Rectal smooth muscle tissue (tissue), 1 donor: Measurements from ENCODE around the gene VIPR2.

ENCODE experiments used
- H3K27ac ChIP-seq: one replicate; pipeline ENCODE4 v1.7.0; 2013; ENCODE audit warnings: low read depth, low read length, inconsistent platforms
- H3K27me3 ChIP-seq: one replicate; pipeline ENCODE4 v1.7.0; 2013; ENCODE audit warnings: low read length; ENCODE audit not compliant: control insufficient read depth, insufficient read depth
- H3K36me3 ChIP-seq: one replicate; pipeline ENCODE4 v1.7.0; 2013; ENCODE audit warnings: low read length; ENCODE audit not compliant: control insufficient read depth, insufficient read depth
- H3K4me1 ChIP-seq: one replicate; pipeline ENCODE4 v1.7.0; 2013; ENCODE audit warnings: low read length; ENCODE audit not compliant: control insufficient read depth, insufficient read depth
- H3K4me3 ChIP-seq: one replicate; pipeline ENCODE4 v1.7.0; 2013; ENCODE audit warnings: low read length
- H3K9ac ChIP-seq: one replicate; pipeline ENCODE4 v1.7.0; 2013; ENCODE audit warnings: low read length

The VIPR2 gene

GRCh38 chr7:159064816-159065510, 79.7 kb downstream of the VIPR2 start:
- no peak overlapping the region for H3K27ac ChIP-seq

GRCh38 chr7:159064121-159064815, 80.4 kb downstream of the VIPR2 start:
- H3K27ac ChIP-seq, result no peak overlapping the region
- no peak overlapping the region for H3K9ac ChIP-seq
- H3K36me3 ChIP-seq, result no peaks in the 10 kb centered on the region
- H3K4me1 ChIP-seq, result peaks cover 3% of the 10 kb centered on the region
- no peaks in the 10 kb centered on the region for H3K27me3 ChIP-seq
- H3K4me3 ChIP-seq, result no peak overlapping the region

More at GRCh38 chr7:159064816-159065510, 79.7 kb downstream of the VIPR2 start:
- Histone ChIP-seq H3K36me3 (no peaks in the 10 kb centered on the region), H3K27me3 (no peaks in the 10 kb centered on the region), H3K4me3 (no peak overlapping the region), H3K9ac (no peak overlapping the region), H3K4me1 (peaks cover 3% of the 10 kb centered on the region)

- no peaks in the 10 kb centered on the region for H3K4me1 ChIP-seq
- no peaks in the 10 kb centered on the region for H3K36me3 ChIP-seq
- H3K9ac ChIP-seq, result no peak overlapping the region
- no peak overlapping the region for H3K4me3 ChIP-seq
- H3K27me3 ChIP-seq, result no peaks in the 10 kb centered on the region
- no peak overlapping the region for H3K27ac ChIP-seq
These were observed 81.4 kb downstream of the VIPR2 start for GRCh38 chr7:159063046-159063840.

DNA sequence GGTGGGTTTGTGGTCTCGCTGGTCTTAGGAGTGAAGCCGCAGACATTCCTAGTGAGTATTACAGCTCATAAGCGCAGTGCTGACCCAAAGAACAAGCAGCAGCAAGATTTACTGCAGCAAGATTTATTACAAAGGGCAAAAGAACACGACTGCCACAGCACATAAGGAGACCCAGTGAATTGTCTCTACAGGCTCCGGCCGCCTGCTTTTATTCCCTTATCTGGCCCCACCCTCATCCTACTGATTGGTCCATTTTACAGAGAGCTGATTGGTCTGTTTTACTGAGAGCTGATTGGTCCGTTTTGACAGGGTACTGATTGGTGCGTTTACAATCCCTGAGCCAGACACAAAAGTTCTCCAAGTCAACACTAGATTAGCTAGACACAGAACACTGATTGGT, 82.1 kb downstream of the VIPR2 start:
- Histone ChIP-seq H3K4me1 (no peaks in the 10 kb centered on the region), H3K36me3 (no peaks in the 10 kb centered on the region), H3K27me3 (no peaks in the 10 kb centered on the region), H3K27ac (no peak overlapping the region), H3K9ac (no peak overlapping the region), H3K4me3 (no peak overlapping the region)

- Histone ChIP-seq H3K36me3 (no peaks in the 10 kb centered on the region), H3K4me1 (no peaks in the 10 kb centered on the region), H3K9ac (no peak overlapping the region), H3K27me3 (no peaks in the 10 kb centered on the region), H3K4me3 (no peak overlapping the region), H3K27ac (no peak overlapping the region)
These were observed 82.9 kb downstream of the VIPR2 start for GRCh38 chr7:159061674-159062212.

DNA sequence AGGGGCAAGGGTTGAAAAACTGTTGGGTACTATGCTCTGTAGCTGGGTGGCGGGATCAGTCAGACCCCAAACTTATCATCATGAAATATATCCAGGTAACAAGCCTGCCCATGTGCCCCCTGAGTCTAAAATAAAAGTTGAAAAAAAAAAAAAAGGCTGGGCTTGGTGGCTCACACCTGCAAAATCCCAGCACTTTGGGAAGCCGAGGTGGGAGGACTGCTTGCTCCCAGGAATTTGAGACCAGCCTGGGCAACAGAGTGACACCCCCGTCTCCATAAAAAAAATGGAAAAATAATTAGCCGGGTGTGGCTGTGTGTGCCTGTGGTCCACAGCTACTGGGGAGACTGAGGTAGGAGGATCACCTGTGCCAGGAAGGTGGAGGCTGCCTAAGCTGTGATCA, 83.5 kb downstream of the VIPR2 start:
- Histone ChIP-seq H3K4me3 (no peak overlapping the region), H3K27me3 (no peaks in the 10 kb centered on the region), H3K27ac (no peak overlapping the region), H3K9ac (no peak overlapping the region), H3K4me1 (no peaks in the 10 kb centered on the region), H3K36me3 (no peaks in the 10 kb centered on the region)

DNA sequence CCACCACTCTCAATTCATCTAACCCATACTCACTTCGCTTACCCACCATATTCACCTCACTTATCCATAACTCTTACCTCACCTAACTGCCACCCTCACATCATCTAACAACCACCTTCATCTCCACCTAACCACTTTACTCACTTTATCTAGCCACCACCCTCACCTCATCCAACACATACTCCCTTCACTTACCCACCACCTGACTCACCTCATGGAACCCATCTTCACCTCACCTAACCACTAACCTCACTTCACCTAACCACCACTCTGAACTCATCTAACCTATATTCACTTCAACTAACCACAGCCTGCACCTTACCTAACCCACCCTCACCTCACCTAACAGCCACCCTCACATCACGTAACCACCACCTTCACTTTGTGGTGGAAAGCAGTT, 84.2 kb downstream of the VIPR2 start:
- H3K9ac ChIP-seq, result no peak overlapping the region
- no peak overlapping the region for H3K4me3 ChIP-seq
- no peaks in the 10 kb centered on the region for H3K27me3 ChIP-seq
- no peaks in the 10 kb centered on the region for H3K4me1 ChIP-seq
- H3K36me3 ChIP-seq, result no peaks in the 10 kb centered on the region
- no peak overlapping the region for H3K27ac ChIP-seq

DNA sequence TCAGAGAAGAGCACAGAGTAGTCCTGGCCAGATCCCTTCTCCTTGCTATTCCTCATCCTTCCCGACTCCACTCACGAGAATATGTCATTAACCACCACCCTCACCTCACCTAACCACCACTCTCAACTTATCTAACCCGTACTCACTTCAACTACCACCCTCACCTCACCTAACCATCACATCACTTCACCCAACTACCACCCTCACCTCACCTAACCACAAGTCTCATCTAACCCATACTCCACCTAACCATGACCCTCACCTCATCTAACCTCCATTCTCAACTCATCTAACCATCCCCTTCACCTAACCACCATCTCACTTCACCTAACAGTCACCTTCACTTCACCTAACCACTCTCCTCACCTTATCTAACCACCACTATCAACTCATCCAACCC, 85.0 kb downstream of the VIPR2 start:
- H3K27me3 ChIP-seq, result no peaks in the 10 kb centered on the region
- no peak overlapping the region for H3K9ac ChIP-seq
- H3K36me3 ChIP-seq, result no peaks in the 10 kb centered on the region
- no peaks in the 10 kb centered on the region for H3K4me1 ChIP-seq
- H3K4me3 ChIP-seq, result no peak overlapping the region
- H3K27ac ChIP-seq, result no peak overlapping the region

- H3K9ac ChIP-seq, result no peak overlapping the region
- no peaks in the 10 kb centered on the region for H3K4me1 ChIP-seq
- no peaks in the 10 kb centered on the region for H3K36me3 ChIP-seq
- H3K27me3 ChIP-seq, result no peaks in the 10 kb centered on the region
- no peak overlapping the region for H3K27ac ChIP-seq
- no peak overlapping the region for H3K4me3 ChIP-seq
These were observed 87.0 kb downstream of the VIPR2 start for GRCh38 chr7:159057647-159058046.

DNA sequence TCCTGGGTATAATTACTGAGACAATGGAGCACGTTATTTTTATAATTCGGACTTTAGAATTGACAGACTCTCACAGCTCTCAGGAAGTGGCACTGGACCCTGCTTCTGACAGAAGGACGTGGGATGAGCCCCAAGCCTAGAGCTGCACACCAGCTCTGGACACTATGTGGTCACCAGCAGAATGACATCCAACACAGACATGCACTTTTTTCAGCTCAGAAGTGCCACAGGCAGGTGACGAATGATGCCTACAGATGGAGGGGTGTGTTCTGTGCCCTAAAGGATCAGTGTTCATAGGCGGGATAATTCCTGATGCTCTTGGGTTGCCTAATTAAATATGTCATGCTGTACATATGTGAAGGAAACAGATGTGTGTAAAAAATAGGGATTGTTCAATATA, 87.9 kb downstream of the VIPR2 start:
- Histone ChIP-seq H3K27me3 (no peaks in the 10 kb centered on the region), H3K4me3 (no peak overlapping the region), H3K4me1 (no peaks in the 10 kb centered on the region), H3K36me3 (no peaks in the 10 kb centered on the region), H3K9ac (no peak overlapping the region), H3K27ac (no peak overlapping the region)

GRCh38 chr7:159051916-159052315, 92.8 kb downstream of the VIPR2 start:
- Histone ChIP-seq H3K9ac (no peak overlapping the region), H3K27ac (no peak overlapping the region), H3K4me3 (no peak overlapping the region), H3K4me1 (no peaks in the 10 kb centered on the region), H3K36me3 (no peaks in the 10 kb centered on the region), H3K27me3 (no peaks in the 10 kb centered on the region)

GRCh38 chr7:159050704-159051103, 94.0 kb downstream of the VIPR2 start:
- Histone ChIP-seq H3K9ac (no peak overlapping the region), H3K4me3 (no peak overlapping the region), H3K27ac (no peak overlapping the region), H3K4me1 (no peaks in the 10 kb centered on the region), H3K27me3 (no peaks in the 10 kb centered on the region), H3K36me3 (no peaks in the 10 kb centered on the region)
